Left ventricle myocardium inferior (tissue), 1 donor: ENCODE results near the gene FMN1. TPM values are rescaled to one million over a fixed set of nuclear protein-coding genes. Genes with fewer than 3 reads are reported as not detected.

Source experiments
- DNase-seq: peaks from one replicate; pipeline ENCODE4 v3.0.0-alpha.2; 2020
- H3K27ac ChIP-seq: fragments of 200-600 bp; replicated peaks from 2 replicates; pipeline ENCODE4 v1.8.0; 2021
- H3K27me3 ChIP-seq: fragments of 200-600 bp; 2 replicates; pipeline ENCODE4 v1.8.0; 2021; ENCODE audit warnings: low read depth
- H3K36me3 ChIP-seq: fragments of 200-600 bp; 2 replicates; pipeline ENCODE4 v1.8.0; 2021
- H3K4me1 ChIP-seq: fragments of 200-600 bp; 2 replicates; pipeline ENCODE4 v1.8.0; 2021
- H3K4me3 ChIP-seq: fragments of 200-600 bp; 2 replicates; pipeline ENCODE4 v1.8.0; 2021; ENCODE audit warnings: mild to moderate bottlenecking, moderate library complexity
- H3K9me3 ChIP-seq: fragments of 200-600 bp; replicated peaks from 2 replicates; pipeline ENCODE4 v1.8.0; 2021
- intact Hi-C: fragments of 100-400 bp; cut with micrococcal nuclease; formaldehyde crosslinking; loops from one replicate; pipeline ENCODE4 v1.11.0; 2022
- total RNA-seq: library from RNA; stranded (reverse); fragmentation: NEBNext Ultra II Directional; extraction: Animal tissue kit (Norgen Biotek cat#: 25700); gene quantifications from one replicate; pipeline ENCODE4 v1.2.1, GENCODE V29; 2021
- TF ChIP-seq, protein P1 (sequence below): fragments of 200-600 bp; IDR thresholded peaks from 2 replicates; pipeline ENCODE4 v1.8.0; 2021; ENCODE audit warnings: antibody characterized with exemption, mild to moderate bottlenecking, borderline replicate concordance
- donor health status: DM: no; HTN: yes; CAD: no; lungs with severe emphysema.

The FMN1 gene
- total RNA-seq, 1 donor from 2014 or later, result 4.5 TPM

DNA sequence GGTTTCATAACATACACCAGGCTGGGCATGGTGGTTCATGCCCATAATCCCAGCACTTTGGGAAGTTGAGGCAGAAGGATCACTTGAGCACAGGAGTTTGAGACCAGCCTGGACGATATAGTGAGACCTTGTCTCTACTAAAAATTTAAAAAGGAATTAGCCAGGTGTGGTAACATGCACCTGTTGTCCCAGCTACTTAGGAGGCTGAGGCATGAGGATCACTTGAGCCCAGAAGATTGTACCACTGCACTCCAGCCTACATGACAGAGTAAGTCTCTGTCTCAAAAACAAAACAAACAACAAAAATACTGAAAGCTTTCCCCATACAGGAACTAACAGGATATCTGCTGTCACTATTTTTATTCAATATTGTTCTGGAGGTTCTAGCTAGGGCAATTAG, 455.8 kb downstream of the FMN1 start:
- TF ChIP-seq, protein P1, sequence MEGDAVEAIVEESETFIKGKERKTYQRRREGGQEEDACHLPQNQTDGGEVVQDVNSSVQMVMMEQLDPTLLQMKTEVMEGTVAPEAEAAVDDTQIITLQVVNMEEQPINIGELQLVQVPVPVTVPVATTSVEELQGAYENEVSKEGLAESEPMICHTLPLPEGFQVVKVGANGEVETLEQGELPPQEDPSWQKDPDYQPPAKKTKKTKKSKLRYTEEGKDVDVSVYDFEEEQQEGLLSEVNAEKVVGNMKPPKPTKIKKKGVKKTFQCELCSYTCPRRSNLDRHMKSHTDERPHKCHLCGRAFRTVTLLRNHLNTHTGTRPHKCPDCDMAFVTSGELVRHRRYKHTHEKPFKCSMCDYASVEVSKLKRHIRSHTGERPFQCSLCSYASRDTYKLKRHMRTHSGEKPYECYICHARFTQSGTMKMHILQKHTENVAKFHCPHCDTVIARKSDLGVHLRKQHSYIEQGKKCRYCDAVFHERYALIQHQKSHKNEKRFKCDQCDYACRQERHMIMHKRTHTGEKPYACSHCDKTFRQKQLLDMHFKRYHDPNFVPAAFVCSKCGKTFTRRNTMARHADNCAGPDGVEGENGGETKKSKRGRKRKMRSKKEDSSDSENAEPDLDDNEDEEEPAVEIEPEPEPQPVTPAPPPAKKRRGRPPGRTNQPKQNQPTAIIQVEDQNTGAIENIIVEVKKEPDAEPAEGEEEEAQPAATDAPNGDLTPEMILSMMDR, result no peak
- H3K36me3 ChIP-seq, result no peaks in the 10 kb centered on the region
- H3K27ac ChIP-seq, result no peak overlapping the region
- intact Hi-C loops, result no loop called here
- H3K4me1 ChIP-seq, result no peaks in the 10 kb centered on the region
- peaks cover 5% of the 10 kb centered on the region for H3K27me3 ChIP-seq
- no peak for DNase-seq
- H3K4me3 ChIP-seq, result no peak overlapping the region
- peaks cover 42% of the 10 kb centered on the region for H3K9me3 ChIP-seq

DNA sequence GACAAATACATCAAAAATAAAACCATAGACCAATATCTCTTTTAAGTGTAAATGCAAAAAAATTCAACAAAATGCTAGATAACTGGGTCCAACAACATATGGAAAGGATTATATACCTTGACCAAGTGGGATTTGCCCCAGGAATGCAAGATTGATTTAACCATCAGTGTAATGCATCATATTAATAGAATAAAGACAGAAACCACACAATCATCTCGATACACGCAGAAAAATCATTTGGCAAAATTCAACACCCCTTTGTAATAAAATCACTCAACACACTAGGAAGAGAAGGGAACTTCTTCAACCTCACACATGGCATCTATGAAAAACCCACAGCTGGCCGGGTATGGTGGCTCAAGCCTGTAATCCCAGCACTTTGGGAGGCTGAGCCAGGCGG, 457.2 kb downstream of the FMN1 start:
- no peaks in the 10 kb centered on the region for H3K36me3 ChIP-seq
- intact Hi-C loops, result no loop called here
- DNase-seq, result no peak
- H3K27me3 ChIP-seq, result peaks cover 11% of the 10 kb centered on the region
- no peak overlapping the region for H3K4me3 ChIP-seq
- peaks cover 36% of the 10 kb centered on the region for H3K9me3 ChIP-seq
- H3K27ac ChIP-seq, result no peak overlapping the region
- TF ChIP-seq, protein P1, result no peak
- no peaks in the 10 kb centered on the region for H3K4me1 ChIP-seq

DNA sequence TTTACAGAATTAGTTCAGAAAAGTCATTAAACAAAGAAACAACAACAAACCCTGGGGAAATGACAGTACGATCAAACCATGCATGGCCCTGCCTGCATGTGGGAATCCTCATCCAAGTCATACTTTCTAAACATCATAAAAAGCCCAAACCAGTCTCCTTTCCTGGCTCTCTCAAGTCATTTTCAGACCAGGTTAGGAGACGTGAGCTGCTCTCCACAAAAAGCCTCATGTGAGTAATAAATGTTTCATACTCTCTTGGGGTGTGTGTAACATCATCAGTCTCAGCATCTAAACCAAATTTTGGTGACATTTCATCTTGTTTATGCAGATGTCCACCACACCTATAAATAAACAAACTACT, 457.8 kb downstream of the FMN1 start:
- TF ChIP-seq, protein P1, result no peak
- Histone ChIP-seq H3K36me3 (no peaks in the 10 kb centered on the region), H3K27me3 (peaks cover 17% of the 10 kb centered on the region), H3K27ac (no peak overlapping the region), H3K9me3 (peaks cover 30% of the 10 kb centered on the region), H3K4me3 (no peak overlapping the region), H3K4me1 (no peaks in the 10 kb centered on the region)
- intact Hi-C loops, result no loop called here
- no peak for DNase-seq

DNA sequence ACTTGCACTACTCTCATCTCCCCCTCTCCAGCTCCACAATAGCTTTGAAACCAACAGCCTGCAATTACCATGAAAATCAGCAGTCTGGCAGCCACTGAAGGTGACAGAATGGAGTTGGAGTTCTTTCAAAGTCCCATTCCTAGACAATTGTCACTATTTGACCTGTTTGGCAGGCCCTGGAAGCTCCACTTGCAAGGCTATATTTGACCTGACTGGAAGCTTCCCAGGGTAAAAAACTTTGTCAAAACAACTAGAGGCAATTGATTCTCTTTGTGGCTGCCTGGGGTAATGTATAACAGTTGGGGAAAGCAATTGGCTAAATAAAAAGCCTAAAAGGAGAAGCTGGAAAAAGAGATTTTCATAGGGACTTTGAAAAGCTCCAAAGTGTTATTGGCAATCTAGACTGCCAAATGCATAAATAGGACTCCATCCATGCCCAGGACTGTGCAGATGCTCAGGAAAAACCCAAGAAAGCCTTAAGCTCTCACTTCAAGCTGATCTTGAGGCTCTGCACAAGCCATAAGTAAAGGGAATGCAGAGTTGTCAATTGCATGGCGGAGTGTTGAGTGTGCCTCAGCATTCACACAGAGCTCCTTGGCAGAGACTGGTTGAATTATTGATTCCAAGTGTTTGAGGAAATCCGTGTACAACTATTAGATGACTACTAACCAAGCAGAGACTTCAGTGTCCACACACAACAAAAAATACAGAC, 458.4 kb downstream of the FMN1 start:
- no peak overlapping the region for H3K4me3 ChIP-seq
- TF ChIP-seq, protein P1, result no peak
- no peaks in the 10 kb centered on the region for H3K36me3 ChIP-seq
- no peaks in the 10 kb centered on the region for H3K4me1 ChIP-seq
- DNase-seq, result no peak
- H3K9me3 ChIP-seq, result peaks cover 25% of the 10 kb centered on the region
- H3K27me3 ChIP-seq, result peaks cover 21% of the 10 kb centered on the region
- no peak overlapping the region for H3K27ac ChIP-seq
- intact Hi-C loops, result no loop called here

DNA sequence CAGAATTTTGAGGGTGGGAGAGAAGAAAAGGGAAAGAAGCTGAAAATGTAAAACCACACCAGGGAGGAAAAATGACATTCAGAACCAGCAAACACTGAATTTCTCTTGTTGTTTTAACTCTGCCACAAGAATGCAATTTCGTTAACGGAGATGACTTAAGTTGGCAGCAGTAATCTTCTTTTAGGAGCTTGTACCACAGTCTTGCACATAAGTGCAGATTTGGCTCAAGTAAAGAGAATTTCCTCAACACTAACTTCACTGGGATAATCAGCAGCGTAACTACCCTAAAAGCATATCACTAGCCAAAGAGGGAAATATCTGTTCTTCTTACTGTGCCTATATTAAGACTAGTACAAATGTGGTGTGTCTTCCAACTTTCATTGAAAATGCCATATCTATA, 461.2 kb downstream of the FMN1 start:
- H3K36me3 ChIP-seq, result no peaks in the 10 kb centered on the region
- no peak overlapping the region for H3K27ac ChIP-seq
- peaks cover 10% of the 10 kb centered on the region for H3K9me3 ChIP-seq
- H3K27me3 ChIP-seq, result peaks cover 40% of the 10 kb centered on the region
- H3K4me1 ChIP-seq, result no peaks in the 10 kb centered on the region
- intact Hi-C loops, result no loop called here
- no peak for DNase-seq
- H3K4me3 ChIP-seq, result no peak overlapping the region
- TF ChIP-seq, protein P1, result no peak
